ENCODE data around the gene ESPL1. TPM values are rescaled to one million over a fixed set of nuclear protein-coding genes. Genes with fewer than 3 reads are reported as not detected.
A peak's percentile ranks its signal among the peaks of the same experiment; 100 is the strongest.

The ESPL1 gene
- total and polyA plus RNA-seq, 2 experiments from 2014 or later: 3.3 to 8.5 TPM

GRCh38 chr12:53299454-53300180, 31.5 kb downstream of the ESPL1 start, which contains the start of gene MYG1:
Gene MYG1, plus strand, starts transcription at chr12:53299695. Its CDS starts 43 bp downstream, at chr12:53299738.
- H3K9me3 ChIP-seq (ENCODE audit: low read depth): no peaks in the 10 kb centered on the region
- no peaks in the 10 kb centered on the region for H3K27me3 ChIP-seq (replicated peaks; ENCODE audit: insufficient read depth)
- H2AFZ ChIP-seq: 0 out of 2 replicates have a peak within 1 kb of the TSS, but pooled peaks have one; percentile 27
- no peaks in the 10 kb centered on the region for H4K20me1 ChIP-seq (ENCODE audit: insufficient read depth)
- no peak for TF ChIP-seq EZH2 (IDR thresholded peaks at IDR 0.05; ENCODE audit: insufficient read depth, poor library complexity, severe bottlenecking)
- no peak for TF ChIP-seq EZH2phosphoT487 (IDR thresholded peaks at IDR 0.05; ENCODE audit: insufficient read depth, low read depth)
- H3K4me3 ChIP-seq: peak within 1 kb of the TSS; percentile 82
- DNase-seq: peak; percentile 93
- WGBS, 2 experiments (ENCODE audit: low coverage in 1 of 2, low lambda C conversion rate in 2 of 2, missing lambda C conversion rate in 2 of 2): 2% methylated on average over 44 to 51 of the region's 51 CpGs
- peak within 1 kb of the TSS; percentile 90 for H3K4me2 ChIP-seq (ENCODE audit: unreplicated experiment)
- H3K9me2 ChIP-seq (ENCODE audit: insufficient read depth): no peaks in the 10 kb centered on the region
- in situ Hi-C loops (cut with MboI): no loop called here
- H3K4me1 ChIP-seq (ENCODE audit: insufficient read depth): peaks cover 46% of the 10 kb centered on the region
- 0 out of 2 replicates have a peak, but pooled peaks cover 4% of the 10 kb centered on the region for H3K36me3 ChIP-seq (ENCODE audit: low read depth)
- peaks cover 50% of the 10 kb centered on the region for H3F3A ChIP-seq (ENCODE audit: insufficient read depth)
- peak within 1 kb of the TSS; percentile 100 for H3K27ac ChIP-seq
- peak within 1 kb of the TSS; percentile 96 for H3K9ac ChIP-seq
- H3K79me2 ChIP-seq (ENCODE audit: insufficient read depth): peaks cover 67% of the 10 kb centered on the region

GRCh38 chr12:53300187-53300586, 32.1 kb downstream of the ESPL1 start:
- Histone ChIP-seq H2AFZ (0 out of 2 replicates have a peak overlapping the region, but pooled peaks have one; percentile 27), H3K36me3 (ENCODE audit: low read depth) (0 out of 2 replicates have a peak, but pooled peaks cover 4% of the 10 kb centered on the region), H3K4me2 (ENCODE audit: unreplicated experiment) (peak overlapping the region; percentile 90), H3K9me2 (ENCODE audit: insufficient read depth) (no peaks in the 10 kb centered on the region), H3K9ac (peak overlapping the region; percentile 96), H3K27ac (peak overlapping the region; percentile 100), H3F3A (ENCODE audit: insufficient read depth) (peaks cover 45% of the 10 kb centered on the region), H3K4me3 (peak overlapping the region; percentile 82), H3K9me3 (ENCODE audit: low read depth) (no peaks in the 10 kb centered on the region), H3K4me1 (ENCODE audit: insufficient read depth) (peaks cover 41% of the 10 kb centered on the region), H3K27me3 (replicated peaks; ENCODE audit: insufficient read depth) (no peaks in the 10 kb centered on the region), H4K20me1 (ENCODE audit: insufficient read depth) (no peaks in the 10 kb centered on the region), H3K79me2 (ENCODE audit: insufficient read depth) (peaks cover 68% of the 10 kb centered on the region)
- in situ Hi-C loops (cut with MboI): no loop called here
- WGBS, 2 experiments (ENCODE audit: low coverage in 1 of 2, low lambda C conversion rate in 2 of 2, missing lambda C conversion rate in 2 of 2): 3% methylated on average over 12 of the region's 12 CpGs
- TF ChIP-seq EZH2 (IDR thresholded peaks at IDR 0.05; ENCODE audit: insufficient read depth, poor library complexity, severe bottlenecking): no peak
- no peak for TF ChIP-seq EZH2phosphoT487 (IDR thresholded peaks at IDR 0.05; ENCODE audit: insufficient read depth, low read depth)
- peak; percentile 84 for DNase-seq

DNA sequence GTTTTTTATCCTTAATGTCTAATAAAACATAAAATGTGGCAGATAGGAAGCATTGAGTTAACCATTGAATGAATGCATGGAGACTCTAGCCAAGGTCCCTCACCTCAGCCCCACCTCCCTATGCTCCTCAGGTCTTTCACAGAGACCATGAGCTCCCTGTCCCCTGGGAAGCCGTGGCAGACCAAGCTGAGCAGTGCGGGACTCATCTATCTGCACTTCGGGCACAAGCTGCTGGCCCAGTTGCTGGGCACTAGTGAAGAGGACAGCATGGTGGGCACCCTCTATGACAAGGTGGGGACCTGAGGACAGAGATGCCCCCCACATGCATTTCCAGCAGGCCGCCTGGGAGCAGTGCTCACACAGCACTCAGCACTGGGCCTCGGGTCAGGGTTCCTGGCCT, 34.8 kb downstream of the ESPL1 start:
- WGBS, 2 experiments (ENCODE audit: low coverage in 1 of 2, low lambda C conversion rate in 2 of 2, missing lambda C conversion rate in 2 of 2): 94 to 99% methylated on average over 5 of the region's 5 CpGs
- no peaks in the 10 kb centered on the region for H3K9me3 ChIP-seq (ENCODE audit: low read depth)
- peaks cover 50% of the 10 kb centered on the region for H3K79me2 ChIP-seq (ENCODE audit: insufficient read depth)
- TF ChIP-seq EZH2 (IDR thresholded peaks at IDR 0.05; ENCODE audit: insufficient read depth, poor library complexity, severe bottlenecking): no peak
- TF ChIP-seq EZH2phosphoT487 (IDR thresholded peaks at IDR 0.05; ENCODE audit: insufficient read depth, low read depth): no peak
- H3K4me1 ChIP-seq (ENCODE audit: insufficient read depth): peaks cover 23% of the 10 kb centered on the region
- no peak overlapping the region for H3K9ac ChIP-seq
- H3K4me2 ChIP-seq (ENCODE audit: unreplicated experiment): no peak overlapping the region
- H3K4me3 ChIP-seq: no peak overlapping the region
- H4K20me1 ChIP-seq (ENCODE audit: insufficient read depth): no peaks in the 10 kb centered on the region
- no peak for DNase-seq
- no peaks in the 10 kb centered on the region for H3K27me3 ChIP-seq (replicated peaks; ENCODE audit: insufficient read depth)
- peaks cover 10% of the 10 kb centered on the region; the same call in 1 of the 2 replicates for H3K36me3 ChIP-seq (ENCODE audit: low read depth)
- peaks cover 30% of the 10 kb centered on the region for H3F3A ChIP-seq (ENCODE audit: insufficient read depth)
- H3K27ac ChIP-seq: no peak overlapping the region
- in situ Hi-C loops (cut with MboI): no loop called here
- H2AFZ ChIP-seq: no peak overlapping the region
- H3K9me2 ChIP-seq (ENCODE audit: insufficient read depth): no peaks in the 10 kb centered on the region

DNA sequence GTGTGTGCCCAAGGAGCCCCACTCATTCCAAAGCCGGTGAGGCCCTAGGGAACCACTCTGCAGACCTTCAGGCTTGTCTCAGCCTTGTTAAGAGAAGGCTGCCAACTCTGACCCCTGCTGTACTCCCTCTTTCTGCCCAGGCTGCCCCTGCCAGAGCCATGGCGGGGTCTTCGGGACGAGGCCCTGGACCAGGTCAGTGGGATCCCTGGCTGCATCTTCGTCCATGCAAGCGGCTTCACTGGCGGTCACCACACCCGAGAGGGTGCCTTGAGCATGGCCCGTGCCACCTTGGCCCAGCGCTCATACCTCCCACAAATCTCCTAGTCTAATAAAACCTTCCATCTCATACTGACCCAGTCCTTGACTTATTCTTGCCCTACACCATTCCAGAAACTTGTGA, 38.7 kb downstream of the ESPL1 start:
- DNase-seq: no peak
- Histone ChIP-seq H3K9me3 (ENCODE audit: low read depth) (no peaks in the 10 kb centered on the region), H3K9ac (no peak overlapping the region), H3K4me1 (ENCODE audit: insufficient read depth) (no peaks in the 10 kb centered on the region), H3K9me2 (ENCODE audit: insufficient read depth) (no peaks in the 10 kb centered on the region), H3F3A (ENCODE audit: insufficient read depth) (0 out of 2 replicates have a peak, but pooled peaks cover 7% of the 10 kb centered on the region), H3K4me2 (ENCODE audit: unreplicated experiment) (no peak overlapping the region), H3K79me2 (ENCODE audit: insufficient read depth) (peaks cover 35% of the 10 kb centered on the region), H3K27ac (no peak overlapping the region), H2AFZ (no peak overlapping the region), H3K27me3 (replicated peaks; ENCODE audit: insufficient read depth) (no peaks in the 10 kb centered on the region), H3K4me3 (no peak overlapping the region), H3K36me3 (ENCODE audit: low read depth) (peaks cover 11% of the 10 kb centered on the region; the same call in 1 of the 2 replicates), H4K20me1 (ENCODE audit: insufficient read depth) (no peaks in the 10 kb centered on the region)
- in situ Hi-C loops (cut with MboI): no loop called here
- TF ChIP-seq EZH2 (IDR thresholded peaks at IDR 0.05; ENCODE audit: insufficient read depth, poor library complexity, severe bottlenecking) (no peak), EZH2phosphoT487 (IDR thresholded peaks at IDR 0.05; ENCODE audit: insufficient read depth, low read depth) (no peak)
- 86 to 91% methylated on average over 10 of the region's 10 CpGs for WGBS, 2 experiments (ENCODE audit: low coverage in 1 of 2, low lambda C conversion rate in 2 of 2, missing lambda C conversion rate in 2 of 2)
